Measurements from ENCODE around the gene SELL.
"Not testable (repeated sequence)": the region's sequence is repeated elsewhere in the genome, so short reads cannot be mapped to it uniquely, and the experiment has no call there.

SELL gene

GRCh38 chr1:169708647-169709046, 2.8 kb downstream of the SELL start:
- DNase-seq (ENCODE audit: extremely low spot score, insufficient read length, low read depth) (no peak), FAIRE-seq (peak; percentile 70)

- FAIRE-seq: peak; percentile 33
- DNase-seq (ENCODE audit: extremely low spot score, insufficient read length, low read depth): no peak
Observed at GRCh38 chr1:169707912-169708604, 3.4 kb downstream of the SELL start.

GRCh38 chr1:169704797-169705196, 6.6 kb downstream of the SELL start:
- no peak for FAIRE-seq
- no peak for DNase-seq (ENCODE audit: extremely low spot score, insufficient read length, low read depth)

GRCh38 chr1:169701261-169702005, 10.0 kb downstream of the SELL start:
- no peak for FAIRE-seq
- DNase-seq (ENCODE audit: extremely low spot score, insufficient read length, low read depth): no peak

GRCh38 chr1:169699707-169700106, 11.7 kb downstream of the SELL start:
- no peak for DNase-seq (ENCODE audit: extremely low spot score, insufficient read length, low read depth)
- FAIRE-seq: peak; percentile 45

GRCh38 chr1:169698976-169699375, 12.4 kb downstream of the SELL start:
- FAIRE-seq (peak; percentile 77), DNase-seq (ENCODE audit: extremely low spot score, insufficient read length, low read depth) (no peak)

- DNase-seq (ENCODE audit: extremely low spot score, insufficient read length, low read depth) (no peak), FAIRE-seq (peak; percentile 96)
Observed at GRCh38 chr1:169697755-169698154, 13.7 kb downstream of the SELL start.

- DNase-seq (ENCODE audit: extremely low spot score, insufficient read length, low read depth) (no peak), FAIRE-seq (peak; percentile 91)
Observed at GRCh38 chr1:169696273-169697100, 14.9 kb downstream of the SELL start.

- FAIRE-seq: peak; percentile 92
- DNase-seq (ENCODE audit: extremely low spot score, insufficient read length, low read depth): no peak
Observed at GRCh38 chr1:169694304-169695075, 16.9 kb downstream of the SELL start.

GRCh38 chr1:169692756-169693460, 18.5 kb downstream of the SELL start:
- DNase-seq (ENCODE audit: extremely low spot score, insufficient read length, low read depth) (no peak), FAIRE-seq (peak; percentile 78)

- FAIRE-seq: no peak
- DNase-seq (ENCODE audit: extremely low spot score, insufficient read length, low read depth): no peak
Observed at GRCh38 chr1:169690489-169690888, 20.9 kb downstream of the SELL start.

- peak; percentile 68 for FAIRE-seq
- no peak for DNase-seq (ENCODE audit: extremely low spot score, insufficient read length, low read depth)
Observed at GRCh38 chr1:169689395-169689794, 22.0 kb downstream of the SELL start.

GRCh38 chr1:169688377-169688776, 23.0 kb downstream of the SELL start:
- not testable (repeated sequence) for FAIRE-seq; DNase-seq (ENCODE audit: extremely low spot score, insufficient read length, low read depth)

- DNase-seq (ENCODE audit: extremely low spot score, insufficient read length, low read depth) (no peak), FAIRE-seq (no peak)
Observed at GRCh38 chr1:169683661-169684060, 27.8 kb downstream of the SELL start.

GRCh38 chr1:169683168-169683567, 28.3 kb downstream of the SELL start:
- DNase-seq (ENCODE audit: extremely low spot score, insufficient read length, low read depth); FAIRE-seq: not testable (repeated sequence)

- FAIRE-seq (peak; percentile 9), DNase-seq (ENCODE audit: extremely low spot score, insufficient read length, low read depth) (no peak)
Observed at GRCh38 chr1:169682071-169682470, 29.3 kb downstream of the SELL start.

- DNase-seq (ENCODE audit: extremely low spot score, insufficient read length, low read depth): no peak
- FAIRE-seq: peak; percentile 5
Observed at GRCh38 chr1:169681140-169681539, 30.3 kb downstream of the SELL start.

GRCh38 chr1:169680377-169681019, 30.9 kb downstream of the SELL start:
- DNase-seq (ENCODE audit: extremely low spot score, insufficient read length, low read depth): no peak

GRCh38 chr1:169679692-169680091, 31.7 kb downstream of the SELL start:
- FAIRE-seq (peak; percentile 12), DNase-seq (ENCODE audit: extremely low spot score, insufficient read length, low read depth) (no peak)

More at GRCh38 chr1:169680377-169681019, 30.9 kb downstream of the SELL start:
- peak; percentile 94 for FAIRE-seq
